A673 (cell line): ENCODE data around the gene DMRTC2.

Source experiments
- EZH2 ChIP-seq: fragments of 200-600 bp; sonication (generic); IDR thresholded peaks from 2 replicates; pipeline ENCODE4 v1.6.1; 2017; ENCODE audit warnings: borderline replicate concordance, low read depth, mild to moderate bottlenecking, mixed read lengths, antibody characterized with exemption, low read length; ENCODE audit not compliant: poor library complexity, severe bottlenecking
- TF ChIP-seq, protein P1 (sequence below): fragments of 300-800, 200-600 bp; sonication (generic); conservative IDR thresholded peaks from 2 replicates; pipeline ENCODE4 v1.5.1; 2017; ENCODE audit warnings: low read depth, mild to moderate bottlenecking, antibody characterized with exemption, low read length, moderate library complexity, mixed read lengths

GRCh38 chr19:41862445-41862986 lies 17.7 kb downstream of the DMRTC2 start:
- TF ChIP-seq, protein P1, sequence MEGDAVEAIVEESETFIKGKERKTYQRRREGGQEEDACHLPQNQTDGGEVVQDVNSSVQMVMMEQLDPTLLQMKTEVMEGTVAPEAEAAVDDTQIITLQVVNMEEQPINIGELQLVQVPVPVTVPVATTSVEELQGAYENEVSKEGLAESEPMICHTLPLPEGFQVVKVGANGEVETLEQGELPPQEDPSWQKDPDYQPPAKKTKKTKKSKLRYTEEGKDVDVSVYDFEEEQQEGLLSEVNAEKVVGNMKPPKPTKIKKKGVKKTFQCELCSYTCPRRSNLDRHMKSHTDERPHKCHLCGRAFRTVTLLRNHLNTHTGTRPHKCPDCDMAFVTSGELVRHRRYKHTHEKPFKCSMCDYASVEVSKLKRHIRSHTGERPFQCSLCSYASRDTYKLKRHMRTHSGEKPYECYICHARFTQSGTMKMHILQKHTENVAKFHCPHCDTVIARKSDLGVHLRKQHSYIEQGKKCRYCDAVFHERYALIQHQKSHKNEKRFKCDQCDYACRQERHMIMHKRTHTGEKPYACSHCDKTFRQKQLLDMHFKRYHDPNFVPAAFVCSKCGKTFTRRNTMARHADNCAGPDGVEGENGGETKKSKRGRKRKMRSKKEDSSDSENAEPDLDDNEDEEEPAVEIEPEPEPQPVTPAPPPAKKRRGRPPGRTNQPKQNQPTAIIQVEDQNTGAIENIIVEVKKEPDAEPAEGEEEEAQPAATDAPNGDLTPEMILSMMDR = no peak
- no peak for TF ChIP-seq EZH2
